Hematopoietic multipotent progenitor cell treated with erythropoietin and hydrocortisone succinate and interleukin-3 and kit ligand, for 6 days (in vitro differentiated cells): ENCODE results near the gene AFG3L2.

ENCODE experiments used
- DNase-seq: peaks from one replicate; pipeline ENCODE4 v3.0.0-alpha.2; 2015

Gene AFG3L2

DNA sequence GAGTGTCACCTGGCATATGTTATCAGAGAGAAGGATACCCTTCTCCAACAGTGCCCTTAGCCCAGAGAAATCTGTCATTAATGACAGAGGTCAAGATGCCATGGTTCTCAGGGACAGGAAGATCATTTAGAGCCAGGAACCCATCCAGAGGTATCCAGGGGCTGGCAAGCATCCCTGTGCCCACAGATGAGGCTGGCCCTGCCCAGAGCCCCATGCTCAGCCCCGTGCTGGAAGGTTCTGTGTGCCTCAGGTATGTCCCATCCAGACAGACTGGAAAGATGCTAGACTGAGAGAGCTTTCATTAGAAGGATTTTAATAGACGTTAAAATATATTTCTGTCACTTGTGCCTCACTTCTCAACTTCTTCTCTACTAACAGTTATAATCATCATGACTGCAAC lies 77.2 kb downstream of the AFG3L2 start:
- DNase-seq: no peak

DNA sequence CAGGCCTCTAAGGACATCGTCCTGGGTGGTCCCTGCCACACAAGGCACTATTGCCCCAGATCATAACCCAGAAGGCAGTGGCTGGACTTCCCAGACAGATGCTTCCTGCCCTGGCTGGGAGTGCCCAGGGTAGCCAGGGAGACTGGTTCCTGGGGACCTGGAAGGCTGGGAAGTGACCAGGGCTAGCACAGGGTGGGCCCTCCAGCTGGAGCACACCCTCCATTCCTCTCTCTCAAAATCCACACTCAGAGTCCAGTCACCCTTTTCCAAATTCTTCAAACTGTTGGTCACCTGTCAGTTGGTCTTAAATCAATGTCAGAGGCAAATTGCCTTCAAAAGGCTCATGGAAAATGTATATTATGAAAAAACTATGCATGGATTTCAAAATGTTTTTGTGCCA lies 80.6 kb downstream of the AFG3L2 start:
- DNase-seq: no peak

DNA sequence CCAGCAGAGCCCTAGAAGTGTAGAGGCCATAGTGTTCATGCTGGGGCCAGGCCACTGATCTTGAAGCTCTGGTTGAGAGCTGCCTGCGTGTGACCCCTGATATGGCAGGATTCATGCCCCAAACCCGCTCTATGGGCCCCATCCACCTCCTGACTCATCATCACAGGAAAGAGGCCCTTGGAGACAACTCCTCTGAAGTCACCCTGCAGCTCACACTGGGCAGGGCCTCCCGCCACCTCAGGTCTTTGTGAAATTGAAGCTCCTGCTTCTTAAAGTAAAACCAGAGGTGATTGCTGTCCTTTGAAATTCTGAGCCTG lies 81.0 kb downstream of the AFG3L2 start:
- no peak for DNase-seq

DNA sequence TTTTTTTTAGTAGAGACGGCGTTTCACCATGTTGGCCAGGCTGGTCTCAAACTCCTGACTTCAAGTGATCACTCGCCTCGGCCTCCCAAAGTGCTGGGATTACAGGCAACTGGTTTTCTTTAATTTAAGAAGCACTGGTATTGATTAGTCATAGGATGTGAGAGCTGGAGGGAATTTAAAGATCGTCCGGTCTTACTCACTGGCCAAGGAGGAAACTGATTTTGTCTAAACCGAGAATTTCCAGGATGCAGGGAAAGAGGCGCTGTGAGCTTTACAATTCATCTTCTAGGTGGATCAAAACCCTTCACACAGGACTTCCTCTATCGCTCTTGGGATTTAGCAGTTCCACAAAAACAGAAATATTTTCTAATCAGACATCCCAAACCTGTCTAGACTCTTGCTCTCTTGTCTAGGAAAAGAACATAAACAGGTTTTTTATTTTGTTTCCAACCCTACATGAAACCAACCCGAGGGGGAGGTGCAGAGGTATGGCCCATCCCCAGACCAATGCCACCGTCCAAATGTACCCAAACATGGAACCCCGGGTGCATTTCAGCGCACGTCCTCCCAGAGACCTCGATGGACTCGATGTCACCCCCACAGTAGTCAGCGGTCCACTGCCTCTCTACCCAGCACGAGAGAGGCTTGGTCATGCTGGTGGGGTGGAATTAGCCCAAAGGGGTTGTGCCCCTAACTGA lies 81.5 kb downstream of the AFG3L2 start:
- DNase-seq: no peak

GRCh38 chr18:12293831-12294230 lies 83.2 kb downstream of the AFG3L2 start:
- no peak for DNase-seq

- no peak for DNase-seq
Measured at GRCh38 chr18:12291690-12292089, 85.3 kb downstream of the AFG3L2 start.

DNA sequence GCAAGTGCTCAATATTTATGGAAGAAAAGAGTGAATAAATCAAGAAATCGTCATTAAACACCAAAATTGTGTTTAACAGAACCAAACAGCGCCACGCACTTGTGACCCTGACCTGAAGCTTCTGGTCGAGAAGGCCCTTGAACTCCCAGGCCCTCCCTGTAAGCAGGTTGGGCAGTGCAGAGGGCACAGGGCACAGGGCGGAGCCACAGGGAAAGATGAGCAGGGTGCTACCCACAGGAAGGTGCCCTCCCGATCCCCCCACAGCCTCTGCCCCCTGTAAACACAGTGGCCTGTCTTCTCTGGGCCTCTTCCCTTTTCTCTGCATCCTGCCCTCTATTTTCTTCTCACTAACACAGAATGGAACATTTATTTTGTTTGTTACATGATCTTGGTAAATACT lies 85.9 kb downstream of the AFG3L2 start:
- DNase-seq: no peak

DNA sequence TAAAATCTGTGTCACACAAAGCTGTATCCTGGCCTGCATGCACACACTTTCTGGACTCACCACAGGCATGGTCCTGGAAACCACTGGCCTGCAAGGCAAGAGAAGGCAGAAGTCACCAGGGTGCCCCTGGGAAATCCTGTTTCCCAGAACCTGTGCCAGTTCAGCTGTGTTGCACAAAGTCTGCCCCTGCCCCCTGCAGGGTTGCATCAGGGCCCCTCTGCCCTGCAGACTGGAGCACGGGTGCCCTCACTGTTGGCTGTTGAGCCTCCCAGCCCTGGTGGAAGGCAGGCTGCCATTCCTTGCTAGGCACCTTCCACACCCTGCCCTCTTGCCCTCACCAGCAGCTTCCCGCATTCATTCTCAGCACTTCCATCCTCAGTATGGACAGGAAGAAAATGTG lies 86.9 kb downstream of the AFG3L2 start:
- DNase-seq: no peak

- DNase-seq: no peak
Measured at GRCh38 chr18:12288403-12288755, 88.6 kb downstream of the AFG3L2 start.

DNA sequence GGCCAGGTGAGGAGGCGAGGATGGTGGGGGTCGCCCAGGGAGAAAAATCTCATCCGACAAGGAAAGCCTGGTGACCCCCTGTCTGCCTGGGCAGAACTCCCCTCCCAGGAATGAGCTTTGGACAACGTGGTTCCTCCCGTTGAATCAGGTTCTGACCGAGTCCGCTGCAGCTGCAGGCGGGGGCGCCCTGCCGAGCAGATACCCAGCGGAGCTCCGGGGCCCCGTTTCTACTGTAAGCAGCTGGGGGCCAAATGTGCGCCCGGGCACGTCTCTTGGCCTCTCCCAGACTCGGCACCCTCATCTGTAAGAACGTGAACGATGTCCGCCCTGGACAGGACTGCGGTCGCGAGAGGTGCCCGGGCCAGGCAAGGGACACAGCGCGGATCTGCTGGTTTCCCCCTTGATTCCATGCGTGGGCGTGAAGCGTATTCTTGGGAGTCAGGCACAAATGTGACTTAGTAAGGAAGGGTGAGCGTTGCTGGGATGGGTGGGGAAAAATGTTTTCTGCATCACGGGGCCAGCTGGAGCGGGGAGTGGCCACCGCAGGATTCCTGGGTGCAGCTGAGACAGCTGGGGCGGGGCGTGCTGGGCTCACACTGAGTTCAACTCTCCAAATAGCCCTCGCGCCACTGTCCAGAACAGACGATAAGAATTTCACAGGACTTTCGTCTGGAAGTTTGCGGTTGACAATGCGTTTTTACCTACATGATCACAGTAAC lies 89.2 kb downstream of the AFG3L2 start:
- DNase-seq: peak; percentile 62

DNA sequence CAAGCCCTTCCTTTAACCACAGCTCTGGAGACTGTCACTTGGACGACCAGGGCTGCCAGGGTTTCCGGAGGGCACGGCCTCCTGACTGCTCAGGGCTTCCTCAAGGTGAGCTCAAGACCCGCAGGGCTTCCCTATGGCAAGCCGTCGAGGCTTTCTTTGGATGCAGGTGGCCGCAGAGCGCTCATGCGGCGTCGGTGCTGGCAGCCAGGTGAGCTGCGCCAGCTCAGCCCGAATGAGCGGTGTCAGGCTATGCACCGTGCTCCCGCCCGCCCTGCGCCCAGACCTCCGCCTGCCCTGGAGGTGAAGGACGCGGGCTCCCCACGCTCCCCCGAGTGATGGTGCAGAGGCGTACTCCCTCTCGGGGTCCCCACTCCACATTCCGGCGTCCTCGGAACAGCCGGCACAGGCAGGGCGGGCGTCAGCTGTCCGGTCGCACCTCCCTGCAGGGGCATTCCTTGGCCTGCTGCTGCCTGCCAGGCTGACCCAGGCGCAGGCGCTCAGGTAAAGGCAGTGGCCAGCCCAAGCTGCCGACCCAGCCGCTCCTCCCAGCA lies 89.8 kb downstream of the AFG3L2 start:
- no peak for DNase-seq

DNA sequence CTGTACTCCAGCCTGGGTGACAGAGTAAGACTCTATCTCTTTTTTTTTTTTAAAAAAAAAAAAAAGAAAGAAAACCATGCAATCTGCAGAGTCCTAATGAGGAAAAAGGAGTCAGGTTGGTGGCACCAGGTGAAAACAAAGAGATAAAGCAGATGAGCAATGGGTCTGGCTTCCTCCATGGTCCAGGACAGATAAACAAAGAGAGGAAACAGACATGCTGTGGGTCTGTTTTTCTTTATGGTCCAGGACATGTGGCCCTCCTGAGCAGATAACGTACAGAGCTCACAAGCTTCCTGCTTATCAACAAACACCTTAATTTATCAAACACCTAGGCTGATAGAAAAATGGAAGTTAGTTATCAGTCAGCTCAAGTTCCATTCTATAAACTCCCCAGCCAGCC lies 93.4 kb downstream of the AFG3L2 start:
- DNase-seq: peak; percentile 51

DNA sequence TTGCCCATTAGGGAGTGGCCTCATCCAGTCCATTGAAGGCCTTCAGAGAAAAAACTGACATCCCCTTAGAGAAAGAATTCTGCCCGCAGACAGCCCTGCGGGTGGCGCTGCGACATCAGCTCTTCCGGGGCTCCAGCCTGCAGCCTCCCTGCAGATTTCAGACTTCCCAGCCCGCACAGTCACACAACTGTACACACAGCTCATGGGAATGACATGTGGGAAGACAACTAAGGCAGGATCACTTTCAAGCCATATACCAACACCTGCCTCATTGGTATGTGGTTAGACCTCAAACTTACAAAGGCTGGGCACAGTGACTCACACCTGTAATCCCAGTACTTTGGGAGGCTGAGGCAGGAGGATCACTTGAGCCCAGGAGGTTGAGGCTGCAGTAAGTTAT lies 93.8 kb downstream of the AFG3L2 start:
- peak; percentile 27 for DNase-seq

DNA sequence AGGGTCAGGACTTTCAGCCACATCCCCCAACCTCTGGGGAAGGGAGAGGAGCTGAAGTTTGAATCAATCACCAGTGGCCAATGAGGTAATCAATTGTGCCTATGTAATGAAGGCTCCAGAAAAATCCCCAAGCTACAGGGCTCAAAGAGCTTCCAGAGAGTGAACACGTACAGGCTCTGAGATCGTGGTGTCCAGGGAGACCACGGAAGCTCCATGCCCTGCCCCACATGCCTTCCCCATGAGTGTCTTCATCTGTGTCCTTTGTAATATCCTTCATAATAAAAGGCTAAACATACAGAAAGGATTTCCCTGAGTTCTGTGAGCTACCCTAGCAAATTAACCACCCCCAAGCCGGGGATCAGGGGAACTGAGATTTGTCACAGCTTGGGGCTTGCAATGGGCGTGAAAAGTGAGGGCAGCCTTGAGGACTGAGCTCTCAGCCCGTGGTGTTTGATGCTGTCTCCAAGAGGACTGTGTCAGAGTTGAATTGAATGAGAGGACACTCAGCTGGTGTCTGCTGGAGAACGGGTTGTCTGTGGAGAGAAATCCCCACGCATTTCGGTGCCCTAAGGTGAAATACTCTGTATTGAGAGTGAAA lies 94.5 kb downstream of the AFG3L2 start:
- no peak for DNase-seq

DNA sequence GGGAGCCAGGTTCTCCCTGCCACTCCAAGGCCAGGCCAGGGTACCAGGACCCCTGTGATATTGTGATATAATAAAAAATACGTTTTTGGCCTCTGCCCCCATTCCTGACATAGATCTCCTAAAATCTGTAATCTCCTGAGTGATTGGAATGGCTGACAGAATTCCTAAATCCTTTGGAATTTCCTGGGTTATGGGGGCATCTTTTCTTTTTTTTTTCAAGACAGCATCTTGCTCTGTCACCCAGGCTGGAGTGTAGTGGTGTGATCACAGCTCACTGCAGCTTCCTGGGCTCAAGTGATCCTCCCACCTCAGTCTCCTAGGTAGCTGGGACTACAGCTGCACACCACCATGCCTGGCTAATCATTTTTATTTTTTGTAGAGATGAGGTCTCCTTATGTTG lies 95.2 kb downstream of the AFG3L2 start:
- DNase-seq: no peak

DNA sequence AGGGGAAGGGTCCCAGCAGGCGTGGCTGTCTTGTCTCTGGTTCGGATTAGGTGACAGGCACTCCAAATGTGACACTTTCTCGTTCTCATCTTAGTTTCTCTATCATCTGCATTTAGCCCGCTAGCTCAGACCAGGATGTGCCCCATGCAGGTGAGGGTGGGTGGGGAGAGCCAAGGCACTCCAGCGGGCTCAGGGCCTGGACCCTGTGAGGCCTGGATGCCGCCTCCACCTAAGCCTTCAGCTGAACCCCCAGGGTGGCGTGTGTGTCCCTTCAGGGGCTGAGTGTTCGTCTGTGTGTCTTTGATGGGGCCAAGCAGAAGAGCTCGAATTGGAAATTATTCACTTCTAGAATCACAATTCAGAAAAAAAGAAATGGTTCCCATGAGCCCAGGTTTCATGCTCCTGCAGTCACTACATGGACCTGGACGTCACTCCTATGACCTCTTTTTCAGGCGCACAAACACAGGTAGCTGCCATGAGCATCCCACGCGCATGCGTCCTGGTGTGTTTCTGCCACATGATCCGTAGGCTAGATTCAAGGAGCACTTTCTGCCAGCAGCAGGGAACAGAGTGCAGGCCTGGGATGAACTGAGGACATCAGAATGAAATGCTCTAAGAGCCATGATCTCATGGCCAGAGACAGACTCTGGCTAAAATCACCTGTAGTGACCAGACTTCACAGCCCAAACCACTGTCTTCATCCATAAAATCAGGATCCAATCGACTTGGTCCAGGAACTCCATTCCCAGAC lies 97.1 kb downstream of the AFG3L2 start:
- DNase-seq: no peak
